ENCODE results near the gene CSNK2B.
A peak's percentile ranks its signal among the peaks of the same experiment; 100 is the strongest.

CSNK2B gene

GRCh38 chr6:31622684-31623091, 43.2 kb upstream of the CSNK2B start:
- H3K4me3 ChIP-seq (replicated peaks; ENCODE audit: low read depth, low read length) = peak overlapping the region; percentile 0
- DNase-seq (ENCODE audit: low read depth) = no peak
- no peak for TF ChIP-seq CTCF (IDR thresholded peaks at IDR 0.05; ENCODE audit: low read length, missing control alignments)

- no peak overlapping the region for H3K4me3 ChIP-seq (replicated peaks; ENCODE audit: low read depth, low read length)
- DNase-seq (ENCODE audit: low read depth) = no peak
- TF ChIP-seq CTCF (IDR thresholded peaks at IDR 0.05; ENCODE audit: low read length, missing control alignments) = no peak
Observed at GRCh38 chr6:31624070-31624469, 41.8 kb upstream of the CSNK2B start.

- no peak overlapping the region for H3K4me3 ChIP-seq (replicated peaks; ENCODE audit: low read depth, low read length)
- no peak for DNase-seq (ENCODE audit: low read depth)
- no peak for TF ChIP-seq CTCF (IDR thresholded peaks at IDR 0.05; ENCODE audit: low read length, missing control alignments)
Observed at GRCh38 chr6:31626952-31627351, 38.9 kb upstream of the CSNK2B start.

- no peak for DNase-seq (ENCODE audit: low read depth)
- no peak for TF ChIP-seq CTCF (IDR thresholded peaks at IDR 0.05; ENCODE audit: low read length, missing control alignments)
- H3K4me3 ChIP-seq (replicated peaks; ENCODE audit: low read depth, low read length) = no peak overlapping the region
Observed at GRCh38 chr6:31627690-31628287, 38.1 kb upstream of the CSNK2B start.

GRCh38 chr6:31629014-31629413, 36.9 kb upstream of the CSNK2B start:
- DNase-seq (ENCODE audit: low read depth) = no peak
- no peak for TF ChIP-seq CTCF (IDR thresholded peaks at IDR 0.05; ENCODE audit: low read length, missing control alignments)
- no peak overlapping the region for H3K4me3 ChIP-seq (replicated peaks; ENCODE audit: low read depth, low read length)

GRCh38 chr6:31630177-31630934, 35.5 kb upstream of the CSNK2B start:
- DNase-seq (ENCODE audit: low read depth) = no peak
- no peak overlapping the region for H3K4me3 ChIP-seq (replicated peaks; ENCODE audit: low read depth, low read length)
- TF ChIP-seq CTCF (IDR thresholded peaks at IDR 0.05; ENCODE audit: low read length, missing control alignments) = no peak

- TF ChIP-seq CTCF (IDR thresholded peaks at IDR 0.05; ENCODE audit: low read length, missing control alignments) = no peak
- DNase-seq (ENCODE audit: low read depth) = no peak
- no peak overlapping the region for H3K4me3 ChIP-seq (replicated peaks; ENCODE audit: low read depth, low read length)
Observed at GRCh38 chr6:31631209-31631608, 34.7 kb upstream of the CSNK2B start.
